ENCODE results near the gene DOCK4.

DOCK4 gene

GRCh38 chr7:111958431-111958830, 247.8 kb downstream of the DOCK4 start:
- Histone ChIP-seq H3K4me2 (ENCODE audit: low read length) (no peak overlapping the region), H3K4me1 (ENCODE audit: control insufficient read depth in 1 of 2, insufficient read depth in 2 of 2, low read length in 2 of 2) (peaks cover 0 to 6% of the 10 kb centered on the region in 2 experiments), H4K8ac (ENCODE audit: low read depth, low read length) (no peak overlapping the region), H3K36me3 (ENCODE audit: control insufficient read depth in 1 of 2, insufficient read depth in 2 of 2, low read length in 2 of 2) (no peaks in the 10 kb centered on the region), H2BK12ac (ENCODE audit: low read length) (no peak overlapping the region), H3K23ac (ENCODE audit: low read length) (no peak overlapping the region), H3K79me2 (ENCODE audit: control insufficient read depth, insufficient read depth, low read length, poor library complexity) (no peaks in the 10 kb centered on the region), H3K9ac (ENCODE audit: low read length) (no peak overlapping the region), H3K27ac (ENCODE audit: low read depth, low read length) (no peak overlapping the region), H2BK5ac (ENCODE audit: low read depth, low read length, poor library complexity) (no peak overlapping the region), H3K27me3 (ENCODE audit: insufficient read depth, low read length) (no peaks in the 10 kb centered on the region), H2AFZ (ENCODE audit: insufficient read depth, low read length, poor library complexity) (no peak overlapping the region), H2AK5ac (ENCODE audit: low read length) (no peak overlapping the region), H4K12ac (ENCODE audit: low read depth, low read length) (no peak overlapping the region), H3K9me3 (ENCODE audit: insufficient read depth, low read depth, low read length) (no peaks in the 10 kb centered on the region), H3K4me3 (ENCODE audit: low read depth, low read length) (no peak overlapping the region), H2BK120ac (ENCODE audit: insufficient read depth, low read length, poor library complexity) (no peak overlapping the region), H3K14ac (ENCODE audit: low read length) (no peak overlapping the region), H3K79me1 (ENCODE audit: low read length) (peaks cover 2% of the 10 kb centered on the region), H3K18ac (ENCODE audit: low read length) (no peak overlapping the region), H3K4ac (ENCODE audit: low read depth, low read length) (no peak overlapping the region), H4K91ac (ENCODE audit: low read depth, low read length) (no peak overlapping the region)
- no CpG with 5 or more reads among the region's 3 CpGs for WGBS (ENCODE audit: extremely low coverage, insufficient coverage, insufficient read length)
- no peak for DNase-seq

- no CpG with 5 or more reads among the region's 1 CpG for WGBS (ENCODE audit: extremely low coverage, insufficient coverage, insufficient read length)
- H3K79me2 ChIP-seq (ENCODE audit: control insufficient read depth, insufficient read depth, low read length, poor library complexity), result no peaks in the 10 kb centered on the region
- H3K4me3 ChIP-seq (ENCODE audit: low read depth, low read length), result no peak overlapping the region
- H2BK5ac ChIP-seq (ENCODE audit: low read depth, low read length, poor library complexity), result no peak overlapping the region
- no peak overlapping the region for H3K18ac ChIP-seq (ENCODE audit: low read length)
- H2AK5ac ChIP-seq (ENCODE audit: low read length), result no peak overlapping the region
- H2AFZ ChIP-seq (ENCODE audit: insufficient read depth, low read length, poor library complexity), result no peak overlapping the region
- H3K14ac ChIP-seq (ENCODE audit: low read length), result no peak overlapping the region
- H3K4me2 ChIP-seq (ENCODE audit: low read length), result no peak overlapping the region
- H3K23ac ChIP-seq (ENCODE audit: low read length), result no peak overlapping the region
- H3K27ac ChIP-seq (ENCODE audit: low read depth, low read length), result no peak overlapping the region
- no peak overlapping the region for H3K9ac ChIP-seq (ENCODE audit: low read length)
- H4K8ac ChIP-seq (ENCODE audit: low read depth, low read length), result no peak overlapping the region
- no peak overlapping the region for H2BK12ac ChIP-seq (ENCODE audit: low read length)
- H3K4me1 ChIP-seq (ENCODE audit: control insufficient read depth in 1 of 2, insufficient read depth in 2 of 2, low read length in 2 of 2), result peaks cover 0 to 7% of the 10 kb centered on the region in 2 experiments
- no peak overlapping the region for H2BK120ac ChIP-seq (ENCODE audit: insufficient read depth, low read length, poor library complexity)
- no peaks in the 10 kb centered on the region for H3K27me3 ChIP-seq (ENCODE audit: insufficient read depth, low read length)
- peaks cover 2% of the 10 kb centered on the region for H3K79me1 ChIP-seq (ENCODE audit: low read length)
- H4K91ac ChIP-seq (ENCODE audit: low read depth, low read length), result no peak overlapping the region
- no peak overlapping the region for H4K12ac ChIP-seq (ENCODE audit: low read depth, low read length)
- no peak for DNase-seq
- no peaks in the 10 kb centered on the region for H3K9me3 ChIP-seq (ENCODE audit: insufficient read depth, low read depth, low read length)
- no peaks in the 10 kb centered on the region for H3K36me3 ChIP-seq (ENCODE audit: control insufficient read depth in 1 of 2, insufficient read depth in 2 of 2, low read length in 2 of 2)
- H3K4ac ChIP-seq (ENCODE audit: low read depth, low read length), result no peak overlapping the region
These were observed 250.6 kb downstream of the DOCK4 start for GRCh38 chr7:111955616-111956015.

- no peak overlapping the region for H4K91ac ChIP-seq (ENCODE audit: low read depth, low read length)
- no peak overlapping the region for H2AK5ac ChIP-seq (ENCODE audit: low read length)
- no peak overlapping the region for H3K27ac ChIP-seq (ENCODE audit: low read depth, low read length)
- H3K4me2 ChIP-seq (ENCODE audit: low read length), result no peak overlapping the region
- H3K9me3 ChIP-seq (ENCODE audit: insufficient read depth, low read depth, low read length), result no peaks in the 10 kb centered on the region
- peaks cover 2% of the 10 kb centered on the region for H3K79me1 ChIP-seq (ENCODE audit: low read length)
- no peaks in the 10 kb centered on the region for H3K79me2 ChIP-seq (ENCODE audit: control insufficient read depth, insufficient read depth, low read length, poor library complexity)
- no peaks in the 10 kb centered on the region for H3K36me3 ChIP-seq (ENCODE audit: control insufficient read depth in 1 of 2, insufficient read depth in 2 of 2, low read length in 2 of 2)
- H3K23ac ChIP-seq (ENCODE audit: low read length), result no peak overlapping the region
- no peak overlapping the region for H2BK12ac ChIP-seq (ENCODE audit: low read length)
- H3K18ac ChIP-seq (ENCODE audit: low read length), result no peak overlapping the region
- peak overlapping the region; percentile 67 for H2AFZ ChIP-seq (ENCODE audit: insufficient read depth, low read length, poor library complexity)
- peak overlapping the region; percentile 46 for H2BK5ac ChIP-seq (ENCODE audit: low read depth, low read length, poor library complexity)
- H2BK120ac ChIP-seq (ENCODE audit: insufficient read depth, low read length, poor library complexity), result no peak overlapping the region
- H3K14ac ChIP-seq (ENCODE audit: low read length), result no peak overlapping the region
- no peak overlapping the region for H3K4me3 ChIP-seq (ENCODE audit: low read depth, low read length)
- no peak overlapping the region for H4K12ac ChIP-seq (ENCODE audit: low read depth, low read length)
- peak overlapping the region; percentile 18 for H3K9ac ChIP-seq (ENCODE audit: low read length)
- peaks cover 0 to 7% of the 10 kb centered on the region in 2 experiments for H3K4me1 ChIP-seq (ENCODE audit: control insufficient read depth in 1 of 2, insufficient read depth in 2 of 2, low read length in 2 of 2)
- no peak for DNase-seq
- no peaks in the 10 kb centered on the region for H3K27me3 ChIP-seq (ENCODE audit: insufficient read depth, low read length)
- peak overlapping the region; percentile 66 for H4K8ac ChIP-seq (ENCODE audit: low read depth, low read length)
- WGBS (ENCODE audit: extremely low coverage, insufficient coverage, insufficient read length), result no CpG with 5 or more reads among the region's 15 CpGs
- no peak overlapping the region for H3K4ac ChIP-seq (ENCODE audit: low read depth, low read length)
These were observed 251.5 kb downstream of the DOCK4 start for GRCh38 chr7:111954474-111955381.

GRCh38 chr7:111954056-111954455, 252.1 kb downstream of the DOCK4 start:
- Histone ChIP-seq H3K79me1 (ENCODE audit: low read length) (peaks cover 2% of the 10 kb centered on the region), H2AFZ (ENCODE audit: insufficient read depth, low read length, poor library complexity) (peak overlapping the region; percentile 3), H2BK12ac (ENCODE audit: low read length) (no peak overlapping the region), H4K8ac (ENCODE audit: low read depth, low read length) (no peak overlapping the region), H3K18ac (ENCODE audit: low read length) (no peak overlapping the region), H3K4me2 (ENCODE audit: low read length) (no peak overlapping the region), H4K91ac (ENCODE audit: low read depth, low read length) (no peak overlapping the region), H3K4ac (ENCODE audit: low read depth, low read length) (no peak overlapping the region), H3K4me3 (ENCODE audit: low read depth, low read length) (no peak overlapping the region), H4K12ac (ENCODE audit: low read depth, low read length) (no peak overlapping the region), H2BK120ac (ENCODE audit: insufficient read depth, low read length, poor library complexity) (no peak overlapping the region), H3K36me3 (ENCODE audit: control insufficient read depth in 1 of 2, insufficient read depth in 2 of 2, low read length in 2 of 2) (no peaks in the 10 kb centered on the region), H3K27ac (ENCODE audit: low read depth, low read length) (no peak overlapping the region), H3K79me2 (ENCODE audit: control insufficient read depth, insufficient read depth, low read length, poor library complexity) (no peaks in the 10 kb centered on the region), H3K14ac (ENCODE audit: low read length) (no peak overlapping the region), H3K23ac (ENCODE audit: low read length) (no peak overlapping the region), H2AK5ac (ENCODE audit: low read length) (no peak overlapping the region), H3K27me3 (ENCODE audit: insufficient read depth, low read length) (no peaks in the 10 kb centered on the region), H3K9me3 (ENCODE audit: insufficient read depth, low read depth, low read length) (no peaks in the 10 kb centered on the region), H2BK5ac (ENCODE audit: low read depth, low read length, poor library complexity) (no peak overlapping the region), H3K9ac (ENCODE audit: low read length) (no peak overlapping the region), H3K4me1 (ENCODE audit: control insufficient read depth in 1 of 2, insufficient read depth in 2 of 2, low read length in 2 of 2) (peaks cover 0 to 7% of the 10 kb centered on the region in 2 experiments)
- WGBS (ENCODE audit: extremely low coverage, insufficient coverage, insufficient read length), result no CpG with 5 or more reads among the region's 5 CpGs
- DNase-seq, result no peak

All from trophoblast cell (in vitro differentiated cells and primary cell).